GM23248 (cell line): Measurements from ENCODE around the gene TTBK1. TPM values are rescaled to one million over a fixed set of nuclear protein-coding genes. Genes with fewer than 3 reads are reported as not detected.

Experiments used
- DNase-seq: peaks from one replicate; pipeline ENCODE4 v3.0.0-alpha.2; 2015
- H2AFZ ChIP-seq: fragments of 200-600 bp; sonication (generic); 2 replicates; pipeline ENCODE4 v1.6.1; 2016; ENCODE audit warnings: antibody characterized with exemption
- H3F3A ChIP-seq: fragments of 200-600 bp; sonication (generic); 2 replicates; pipeline ENCODE4 v1.6.1; 2016; ENCODE audit warnings: mild to moderate bottlenecking, antibody characterized with exemption, mixed run types; ENCODE audit not compliant: insufficient read depth
- H3K27ac ChIP-seq: fragments of 200-600 bp; sonication (generic); 2 replicates; pipeline ENCODE4 v1.5.1; 2016; ENCODE audit warnings: mild to moderate bottlenecking
- H3K27me3 ChIP-seq: fragments of 200-600 bp; sonication (generic); replicated peaks from 2 replicates; pipeline ENCODE4 v1.6.1; 2016; ENCODE audit warnings: mild to moderate bottlenecking; ENCODE audit not compliant: insufficient read depth
- H3K36me3 ChIP-seq: fragments of 200-600 bp; sonication (generic); 2 replicates; pipeline ENCODE4 v1.6.1; 2016; ENCODE audit warnings: low read depth, mild to moderate bottlenecking
- H3K4me1 ChIP-seq: fragments of 200-600 bp; sonication (generic); 2 replicates; pipeline ENCODE4 v1.6.1; 2016; ENCODE audit warnings: mild to moderate bottlenecking; ENCODE audit not compliant: insufficient read depth
- H3K4me2 ChIP-seq: fragments of 200-600 bp; sonication (generic); one replicate; pipeline ENCODE4 v1.6.1; 2016; ENCODE audit warnings: mild to moderate bottlenecking; ENCODE audit not compliant: unreplicated experiment
- H3K4me3 ChIP-seq: fragments of 200-600 bp; sonication (generic); 2 replicates; pipeline ENCODE4 v1.5.1; 2016; ENCODE audit warnings: mild to moderate bottlenecking
- H3K79me2 ChIP-seq: fragments of 200-600 bp; sonication (generic); 2 replicates; pipeline ENCODE4 v1.6.1; 2016; ENCODE audit warnings: mild to moderate bottlenecking; ENCODE audit not compliant: insufficient read depth
- H3K9ac ChIP-seq: fragments of 200-600 bp; sonication (generic); 2 replicates; pipeline ENCODE4 v1.6.1; 2016; ENCODE audit warnings: mild to moderate bottlenecking
- H3K9me2 ChIP-seq: fragments of 200-600 bp; sonication (generic); 2 replicates; pipeline ENCODE4 v1.6.1; 2016; ENCODE audit warnings: mixed run types, mild to moderate bottlenecking, moderate library complexity; ENCODE audit not compliant: insufficient read depth
- H3K9me3 ChIP-seq: fragments of 200-600 bp; sonication (generic); one replicate; pipeline ENCODE4 v1.6.1; 2017; ENCODE audit warnings: low read depth
- H4K20me1 ChIP-seq: fragments of 200-600 bp; sonication (generic); 2 replicates; pipeline ENCODE4 v1.6.0; 2016; ENCODE audit not compliant: insufficient read depth
- EZH2 ChIP-seq: fragments of 200-600 bp; sonication (generic); IDR thresholded peaks from 2 replicates; pipeline ENCODE4 v1.6.1; 2018; ENCODE audit warnings: antibody characterized with exemption, mild to moderate bottlenecking; ENCODE audit not compliant: insufficient read depth, poor library complexity, severe bottlenecking
- EZH2phosphoT487 ChIP-seq: fragments of 200-600 bp; sonication (generic); IDR thresholded peaks from 2 replicates; pipeline ENCODE4 v1.6.1; 2018; ENCODE audit warnings: antibody characterized with exemption, moderate library complexity, mild to moderate bottlenecking, low read depth; ENCODE audit not compliant: insufficient read depth
- WGBS, 2 experiments: methylation state at CpG; one replicate each; pipeline ENCODE4 v1.1.6; 2015 to 2017; ENCODE audit warnings: low lambda C conversion rate in 2 of 2, low coverage in 1 of 2; ENCODE audit errors: missing lambda C conversion rate in 2 of 2; 5-methylcytosine and 5-hydroxymethylcytosine counted together
- in situ Hi-C: fragments of 300-500 bp; cut with MboI; formaldehyde crosslinking; loops from 2 replicates; pipeline ENCODE4 v1.15.0; 2020
- polyA plus RNA-seq: library from polyadenylated mRNA; unstranded; fragments of >200 nt; fragmentation: Nextera tagmentation; extraction: Ambion mirVana; gene quantifications from 2 replicates; pipeline ENCODE4 v1.2.1, GENCODE V29; 2016
- total RNA-seq: library from RNA; depleted of rRNA; stranded (reverse); fragments of >200 nt; shearing (Covaris generic); gene quantifications from 2 replicates; pipeline ENCODE4 v1.2.3, GENCODE V29; 2014

TTBK1 gene
- total and polyA plus RNA-seq, 2 experiments from 2014 or later, result not detected

- TF ChIP-seq EZH2 (no peak), EZH2phosphoT487 (no peak)
- DNase-seq, result no peak
- Histone ChIP-seq H2AFZ (no peak overlapping the region), H3K27me3 (no peaks in the 10 kb centered on the region), H3K4me1 (no peaks in the 10 kb centered on the region; the same call in 1 of the 2 replicates), H3K4me3 (no peak overlapping the region), H3K9me3 (no peaks in the 10 kb centered on the region), H3F3A (no peaks in the 10 kb centered on the region), H3K4me2 (no peak overlapping the region), H3K27ac (no peak overlapping the region), H3K9ac (no peak overlapping the region), H3K79me2 (no peaks in the 10 kb centered on the region), H3K9me2 (no peaks in the 10 kb centered on the region), H3K36me3 (no peaks in the 10 kb centered on the region), H4K20me1 (no peaks in the 10 kb centered on the region)
- 42 to 45% methylated on average over 3 of the region's 3 CpGs for WGBS, 2 experiments
- in situ Hi-C loops, result no loop called here
Observed at GRCh38 chr6:43311666-43312065, 68.4 kb downstream of the TTBK1 start.

GRCh38 chr6:43313813-43314212 is 70.5 kb downstream of the TTBK1 start:
- Histone ChIP-seq H3K27me3 (no peaks in the 10 kb centered on the region), H3K36me3 (no peaks in the 10 kb centered on the region), H3K9me3 (no peaks in the 10 kb centered on the region), H3K27ac (no peak overlapping the region), H3K9ac (no peak overlapping the region), H3K4me2 (no peak overlapping the region), H2AFZ (no peak overlapping the region), H3K79me2 (no peaks in the 10 kb centered on the region), H3K4me3 (no peak overlapping the region), H4K20me1 (no peaks in the 10 kb centered on the region), H3K9me2 (no peaks in the 10 kb centered on the region), H3K4me1 (no peaks in the 10 kb centered on the region; the same call in 1 of the 2 replicates), H3F3A (no peaks in the 10 kb centered on the region)
- in situ Hi-C loops, result no loop called here
- DNase-seq, result no peak
- 93 to 94% methylated on average over 1 of the region's 1 CpG for WGBS, 2 experiments
- TF ChIP-seq EZH2phosphoT487, result no peak
- TF ChIP-seq EZH2, result no peak

GRCh38 chr6:43318011-43318410 is 74.7 kb downstream of the TTBK1 start:
- no peaks in the 10 kb centered on the region for H3K79me2 ChIP-seq
- no peaks in the 10 kb centered on the region for H3K36me3 ChIP-seq
- H3K9ac ChIP-seq, result no peak overlapping the region
- H3K4me3 ChIP-seq, result no peak overlapping the region
- H2AFZ ChIP-seq, result no peak overlapping the region
- no peak for TF ChIP-seq EZH2phosphoT487
- no peaks in the 10 kb centered on the region for H3K9me3 ChIP-seq
- no peaks in the 10 kb centered on the region for H3K27me3 ChIP-seq
- in situ Hi-C loops, result no loop called here
- no peaks in the 10 kb centered on the region for H3K4me1 ChIP-seq
- WGBS, 2 experiments, result 92 to 100% methylated on average over 2 of the region's 2 CpGs
- no peaks in the 10 kb centered on the region for H4K20me1 ChIP-seq
- no peak for DNase-seq
- no peak overlapping the region for H3K27ac ChIP-seq
- no peak overlapping the region for H3K4me2 ChIP-seq
- no peaks in the 10 kb centered on the region for H3K9me2 ChIP-seq
- H3F3A ChIP-seq, result no peaks in the 10 kb centered on the region

GRCh38 chr6:43325876-43326275 is 82.6 kb downstream of the TTBK1 start:
- no peak for DNase-seq
- no peaks in the 10 kb centered on the region for H3K9me3 ChIP-seq
- WGBS, 2 experiments, result 44 to 69% methylated on average over 1 of the region's 1 CpG
- no peak overlapping the region for H3K4me2 ChIP-seq
- no peaks in the 10 kb centered on the region for H3K79me2 ChIP-seq
- H3K4me3 ChIP-seq, result no peak overlapping the region
- no peaks in the 10 kb centered on the region for H3K4me1 ChIP-seq
- in situ Hi-C loops, result no loop called here
- H3K27me3 ChIP-seq, result no peaks in the 10 kb centered on the region
- no peaks in the 10 kb centered on the region for H3K36me3 ChIP-seq
- TF ChIP-seq EZH2phosphoT487 (no peak), EZH2 (no peak)
- no peak overlapping the region for H3K27ac ChIP-seq
- no peak overlapping the region for H2AFZ ChIP-seq
- no peak overlapping the region for H3K9ac ChIP-seq
- no peaks in the 10 kb centered on the region for H3F3A ChIP-seq
- no peaks in the 10 kb centered on the region for H4K20me1 ChIP-seq
- no peaks in the 10 kb centered on the region for H3K9me2 ChIP-seq

- DNase-seq, result no peak
- in situ Hi-C loops, result no loop called here
Observed at GRCh38 chr6:43328528-43328927, 85.2 kb downstream of the TTBK1 start.

More at GRCh38 chr6:43328528-43328927, 85.2 kb downstream of the TTBK1 start:
- Histone ChIP-seq H3K27me3 (no peaks in the 10 kb centered on the region), H3K4me2 (no peak overlapping the region), H2AFZ (no peak overlapping the region), H3K79me2 (no peaks in the 10 kb centered on the region), H4K20me1 (no peaks in the 10 kb centered on the region), H3K9ac (no peak overlapping the region), H3K4me1 (no peaks in the 10 kb centered on the region), H3K27ac (no peak overlapping the region), H3K36me3 (no peaks in the 10 kb centered on the region), H3K4me3 (no peak overlapping the region), H3F3A (no peaks in the 10 kb centered on the region), H3K9me2 (no peaks in the 10 kb centered on the region), H3K9me3 (no peaks in the 10 kb centered on the region)
- TF ChIP-seq EZH2phosphoT487, result no peak
- no peak for TF ChIP-seq EZH2
- WGBS, 2 experiments, result 9 to 25% methylated on average over 1 of the region's 1 CpG
